Fibroblast of lung (primary cell): ENCODE results near the gene CFAP92. TPM values are rescaled to one million over a fixed set of nuclear protein-coding genes. Genes with fewer than 3 reads are reported as not detected.

Source experiments
- DNase-seq, 2 donors: peaks; one replicate each; pipeline versions ENCODE4 v3.0.0 to v3.0.0-alpha.2; 2010; ENCODE audit warnings: low read depth in 2 of 2
- H2AFZ ChIP-seq: 2 replicates; pipeline ENCODE4 v1.5.1; 2012; ENCODE audit warnings: low read length, control low read depth, inconsistent platforms
- H3K27ac ChIP-seq: 2 replicates; pipeline ENCODE4 v1.5.1; 2011; ENCODE audit warnings: low read length, control low read depth; ENCODE audit not compliant: insufficient read depth
- H3K27me3 ChIP-seq: 2 replicates; pipeline ENCODE4 v1.5.1; 2011; ENCODE audit warnings: mild to moderate bottlenecking, low read length; ENCODE audit not compliant: control insufficient read depth, insufficient read depth
- H3K36me3 ChIP-seq: 2 replicates; pipeline ENCODE4 v1.5.1; 2011; ENCODE audit warnings: low read length; ENCODE audit not compliant: control insufficient read depth, insufficient read depth
- H3K4me1 ChIP-seq: 2 replicates; pipeline ENCODE4 v1.5.1; 2011; ENCODE audit warnings: low read length; ENCODE audit not compliant: control insufficient read depth, insufficient read depth; ENCODE audit errors: extremely low read depth
- H3K4me2 ChIP-seq: 2 replicates; pipeline ENCODE4 v1.5.1; 2011; ENCODE audit warnings: low read length, control low read depth; ENCODE audit not compliant: insufficient read depth; ENCODE audit errors: extremely low read depth
- H3K4me3 ChIP-seq, 4 experiments: fragments of 200-600 bp in 1 of 4; sonication (generic) in 1 of 4; replicated peaks in 1 of 4; 2 replicates each; pipeline ENCODE4 v1.5.1; 2011 to 2016; ENCODE audit warnings: low read length in 4 of 4, low read depth in 3 of 4, mild to moderate bottlenecking in 3 of 4, control low read depth in 2 of 4, inconsistent platforms in 1 of 4, mixed read lengths in 1 of 4; ENCODE audit not compliant: insufficient read depth in 1 of 4; ENCODE audit errors: control extremely low read depth in 1 of 4
- H3K79me2 ChIP-seq: 2 replicates; pipeline ENCODE4 v1.5.1; 2012; ENCODE audit warnings: mild to moderate bottlenecking, low read length, inconsistent platforms; ENCODE audit not compliant: control insufficient read depth, insufficient read depth
- H3K9ac ChIP-seq: 2 replicates; pipeline ENCODE4 v1.5.1; 2011; ENCODE audit warnings: mild to moderate bottlenecking, low read length, control low read depth; ENCODE audit not compliant: insufficient read depth
- H3K9me3 ChIP-seq: 2 replicates; pipeline ENCODE4 v1.5.1; 2012; ENCODE audit warnings: low read depth, low read length; ENCODE audit not compliant: control insufficient read depth, insufficient read depth
- H4K20me1 ChIP-seq: 2 replicates; pipeline ENCODE4 v1.5.1; 2011; ENCODE audit warnings: low read length; ENCODE audit not compliant: control insufficient read depth, insufficient read depth; ENCODE audit errors: extremely low read depth
- EZH2 ChIP-seq: IDR thresholded peaks from 2 replicates; pipeline ENCODE4 v1.5.1; 2012; ENCODE audit warnings: low read length, control low read depth, mild to moderate bottlenecking; ENCODE audit errors: missing control alignments
- polyA plus RNA-seq, 2 donors: library from polyadenylated mRNA; depleted of rRNA in 1 of 2; stranded (reverse) in 1 of 2; unstranded in 1 of 2; fragments of >200 nt; gene quantifications; 2 replicates each; pipeline ENCODE4 v1.2.1, GENCODE V29; 2011 to 2012; ENCODE audit warnings: missing spikeins in 1 of 2
- total RNA-seq: library from RNA; depleted of rRNA; stranded (reverse); fragments of >200 nt; gene quantifications from 2 replicates; pipeline ENCODE4 v1.2.1, GENCODE V29; 2014
- TF ChIP-seq, protein P1 (sequence below), 2 donors: IDR thresholded peaks in 1 of 2; conservative IDR thresholded peaks in 1 of 2; 1 replicate in 1 of 2; 2 replicates in 1 of 2; pipeline ENCODE4 v1.5.1; 2011 to 2012; ENCODE audit warnings: low read length in 2 of 2, control low read depth in 1 of 2, inconsistent platforms in 1 of 2, low read depth in 1 of 2, mild to moderate bottlenecking in 1 of 2

Gene CFAP92
- total and polyA plus RNA-seq, 2 donors (not counting 1 experiment from before 2014, with no cell fraction given) = 0.07 TPM; not detected in 1

DNA sequence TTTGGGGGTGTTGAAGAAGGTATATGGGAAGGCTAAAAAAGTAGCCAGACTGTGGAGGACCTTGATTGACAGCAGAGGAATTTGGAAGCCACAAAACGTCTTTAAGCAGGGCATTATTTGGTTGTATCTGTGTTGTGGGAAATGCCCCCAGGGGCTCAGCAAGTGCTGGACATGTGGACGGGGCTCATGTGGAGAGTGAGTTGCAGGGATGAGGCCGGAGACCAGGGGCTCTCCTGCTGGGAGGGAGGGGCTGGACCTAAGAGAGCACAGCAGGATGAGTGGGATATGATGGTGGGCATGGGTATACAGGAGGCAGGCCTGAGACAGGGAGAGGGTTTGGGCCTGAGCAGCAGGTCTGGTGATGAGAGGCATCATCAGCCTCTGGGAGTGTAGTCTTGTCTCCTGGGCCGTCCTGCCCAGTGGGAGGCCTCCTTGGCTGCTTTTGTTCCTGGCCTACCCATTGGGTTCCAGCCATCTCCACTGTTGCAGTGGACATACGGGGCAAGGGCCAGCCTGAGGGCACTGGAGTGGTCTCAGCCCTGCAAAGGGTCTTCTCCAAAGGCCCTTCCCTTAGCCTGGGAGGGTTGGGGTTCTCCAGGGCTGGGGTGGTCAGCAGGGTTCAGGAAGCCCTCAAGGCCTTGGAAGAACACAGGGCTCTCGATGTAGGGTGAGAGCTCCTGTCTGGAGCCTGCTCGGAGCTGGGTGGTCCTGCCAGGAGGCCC, 86.9 kb downstream of the CFAP92 start:
- no peak overlapping the region for H3K27ac ChIP-seq
- H3K9ac ChIP-seq = no peak overlapping the region
- H3K4me1 ChIP-seq = no peaks in the 10 kb centered on the region
- no peaks in the 10 kb centered on the region for H3K27me3 ChIP-seq
- DNase-seq = no peak
- no peak overlapping the region for H3K4me2 ChIP-seq
- H3K9me3 ChIP-seq = no peaks in the 10 kb centered on the region
- H4K20me1 ChIP-seq = no peaks in the 10 kb centered on the region
- no peak overlapping the region for H3K4me3 ChIP-seq
- TF ChIP-seq, protein P1, sequence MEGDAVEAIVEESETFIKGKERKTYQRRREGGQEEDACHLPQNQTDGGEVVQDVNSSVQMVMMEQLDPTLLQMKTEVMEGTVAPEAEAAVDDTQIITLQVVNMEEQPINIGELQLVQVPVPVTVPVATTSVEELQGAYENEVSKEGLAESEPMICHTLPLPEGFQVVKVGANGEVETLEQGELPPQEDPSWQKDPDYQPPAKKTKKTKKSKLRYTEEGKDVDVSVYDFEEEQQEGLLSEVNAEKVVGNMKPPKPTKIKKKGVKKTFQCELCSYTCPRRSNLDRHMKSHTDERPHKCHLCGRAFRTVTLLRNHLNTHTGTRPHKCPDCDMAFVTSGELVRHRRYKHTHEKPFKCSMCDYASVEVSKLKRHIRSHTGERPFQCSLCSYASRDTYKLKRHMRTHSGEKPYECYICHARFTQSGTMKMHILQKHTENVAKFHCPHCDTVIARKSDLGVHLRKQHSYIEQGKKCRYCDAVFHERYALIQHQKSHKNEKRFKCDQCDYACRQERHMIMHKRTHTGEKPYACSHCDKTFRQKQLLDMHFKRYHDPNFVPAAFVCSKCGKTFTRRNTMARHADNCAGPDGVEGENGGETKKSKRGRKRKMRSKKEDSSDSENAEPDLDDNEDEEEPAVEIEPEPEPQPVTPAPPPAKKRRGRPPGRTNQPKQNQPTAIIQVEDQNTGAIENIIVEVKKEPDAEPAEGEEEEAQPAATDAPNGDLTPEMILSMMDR (conservative IDR thresholded peaks at IDR 0.05 in 1 of 2, IDR thresholded peaks at IDR 0.05 in 1 of 2; ENCODE audit: low read depth in 1 of 2, low read length in 2 of 2) = no peak
- TF ChIP-seq EZH2 = no peak
- no peak overlapping the region for H2AFZ ChIP-seq
- H3K79me2 ChIP-seq = no peaks in the 10 kb centered on the region
- peaks cover 27% of the 10 kb centered on the region for H3K36me3 ChIP-seq

- H3K79me2 ChIP-seq = no peaks in the 10 kb centered on the region
- H3K9ac ChIP-seq = no peak overlapping the region
- no peaks in the 10 kb centered on the region for H3K4me1 ChIP-seq
- no peak overlapping the region for H2AFZ ChIP-seq
- no peaks in the 10 kb centered on the region for H3K27me3 ChIP-seq
- H4K20me1 ChIP-seq = no peaks in the 10 kb centered on the region
- no peak overlapping the region for H3K4me3 ChIP-seq
- TF ChIP-seq, protein P1 (conservative IDR thresholded peaks at IDR 0.05 in 1 of 2, IDR thresholded peaks at IDR 0.05 in 1 of 2; ENCODE audit: low read depth in 1 of 2, low read length in 2 of 2) = no peak
- no peak for TF ChIP-seq EZH2
- no peak overlapping the region for H3K4me2 ChIP-seq
- H3K36me3 ChIP-seq = peaks cover 32% of the 10 kb centered on the region
- no peaks in the 10 kb centered on the region for H3K9me3 ChIP-seq
- DNase-seq = no peak
- H3K27ac ChIP-seq = no peak overlapping the region
Observed at GRCh38 chr3:128906031-128906803, 87.7 kb downstream of the CFAP92 start.

DNA sequence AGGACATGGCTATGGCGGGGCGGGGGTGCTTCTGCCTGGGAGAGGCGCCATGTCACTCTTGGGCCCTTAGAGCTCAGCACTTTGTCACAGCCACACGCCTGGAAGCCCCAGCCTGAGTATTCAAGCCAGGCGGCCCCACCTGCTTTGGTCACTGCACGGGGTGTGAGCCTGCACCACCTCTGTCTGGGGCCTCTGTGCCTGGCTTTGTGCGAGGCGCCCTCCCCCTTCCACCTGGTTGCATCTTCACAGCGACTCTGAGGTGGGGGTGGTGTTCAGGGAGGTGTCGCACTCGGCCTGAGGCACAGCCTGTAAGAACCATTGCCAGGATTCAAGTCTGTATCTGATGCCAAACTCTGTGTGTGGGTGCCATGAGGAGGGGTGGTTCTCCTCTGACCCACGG, 90.4 kb downstream of the CFAP92 start:
- H3K27ac ChIP-seq = no peak overlapping the region
- H3K4me1 ChIP-seq = no peaks in the 10 kb centered on the region
- DNase-seq = no peak
- no peaks in the 10 kb centered on the region for H4K20me1 ChIP-seq
- no peaks in the 10 kb centered on the region for H3K9me3 ChIP-seq
- no peak overlapping the region for H2AFZ ChIP-seq
- H3K9ac ChIP-seq = no peak overlapping the region
- no peak overlapping the region for H3K4me3 ChIP-seq
- peaks cover 21% of the 10 kb centered on the region for H3K36me3 ChIP-seq
- no peaks in the 10 kb centered on the region for H3K79me2 ChIP-seq
- no peaks in the 10 kb centered on the region for H3K27me3 ChIP-seq
- TF ChIP-seq EZH2 = no peak
- no peak overlapping the region for H3K4me2 ChIP-seq
